B cell (primary cell): ENCODE measurements around the gene SOAT2. TPM values are rescaled to one million over a fixed set of nuclear protein-coding genes. Genes with fewer than 3 reads are reported as not detected.
"Not testable (repeated sequence)": the region's sequence is repeated elsewhere in the genome, so short reads cannot be mapped to it uniquely, and the experiment has no call there.

Source experiments
- ATAC-seq: fragments of 200-7000 bp; cut with Tn5 transposase; one replicate; pipeline ENCODE4 v1.10.0; 2021; ENCODE audit warnings: low read depth, mild to moderate bottlenecking, moderate number of reproducible peaks, moderate library complexity
- CTCF ChIA-PET: fragments of 350-600 bp; sonication (Branson Sonifier 250); formaldehyde crosslinking; loops from one replicate; lab custom pipeline; 2021; ENCODE audit warnings: antibody characterized with exemption, inconsistent platforms; lab: Charles Lee
- POLR2A ChIA-PET: fragments of 350-600 bp; sonication (Branson Sonifier 250); formaldehyde crosslinking; loops from one replicate; lab custom pipeline; 2021; ENCODE audit warnings: antibody characterized with exemption; lab: Charles Lee
- DNase-seq: peaks from one replicate; pipeline ENCODE4 v3.0.0; 2013
- H2AFZ ChIP-seq: 2 replicates; pipeline ENCODE4 v1.6.1; 2012; ENCODE audit warnings: mild to moderate bottlenecking, low read depth, low read length; ENCODE audit not compliant: insufficient read depth, poor library complexity, severe bottlenecking
- H3K27ac ChIP-seq, 2 donors: 1 replicate in 1 of 2; 2 replicates in 1 of 2; pipeline ENCODE4 v1.5.1; 2012 to 2013; ENCODE audit warnings: low read length in 2 of 2, mild to moderate bottlenecking in 2 of 2, moderate library complexity in 1 of 2
- H3K27me3 ChIP-seq, 4 experiments: fragments of 200-600 bp in 1 of 4; sonication (generic) in 1 of 4; replicated peaks in 1 of 4; 1 replicate in 2 of 4; 2 replicates in 2 of 4; pipeline versions ENCODE4 v1.6.1 to v1.7.0; 2013 to 2016; ENCODE audit warnings: low read length in 3 of 4, mild to moderate bottlenecking in 2 of 4, mixed read lengths in 1 of 4, moderate library complexity in 1 of 4; ENCODE audit not compliant: insufficient read depth in 4 of 4, control insufficient read depth in 3 of 4; ENCODE audit errors: control extremely low read depth in 1 of 4
- H3K36me3 ChIP-seq, 2 experiments: replicated peaks in 1 of 2; 1 replicate in 1 of 2; 2 replicates in 1 of 2; pipeline versions ENCODE4 v1.6.1 to v1.7.1; 2013; ENCODE audit warnings: low read length in 1 of 2; ENCODE audit not compliant: insufficient read depth in 2 of 2, control insufficient read depth in 1 of 2; ENCODE audit errors: control extremely low read depth in 1 of 2, extremely low read depth in 1 of 2
- H3K4me1 ChIP-seq, 2 donors: fragments of 200-600 bp in 1 of 2; sonication (generic) in 1 of 2; 1 replicate in 1 of 2; 2 replicates in 1 of 2; pipeline versions ENCODE4 v1.5.1 to v1.6.1; 2013 to 2017; ENCODE audit warnings: low read length in 2 of 2; ENCODE audit not compliant: control insufficient read depth in 2 of 2, insufficient read depth in 2 of 2
- H3K4me2 ChIP-seq: replicated peaks from 2 replicates; pipeline ENCODE3; 2012; ENCODE audit warnings: mild to moderate bottlenecking, low read depth, low read length; ENCODE audit not compliant: poor library complexity, severe bottlenecking
- H3K4me3 ChIP-seq, 5 experiments: fragments of 200-600 bp in 1 of 5; sonication (generic) in 1 of 5; 1 replicate in 3 of 5; 2 replicates in 2 of 5; pipeline versions ENCODE4 v1.5.1 to v1.7.0; 2011 to 2016; ENCODE audit warnings: low read length in 4 of 5, mild to moderate bottlenecking in 4 of 5, low read depth in 2 of 5, control low read depth in 1 of 5, moderate library complexity in 1 of 5; ENCODE audit not compliant: insufficient read depth in 1 of 5; ENCODE audit errors: control extremely low read depth in 1 of 5, extremely low read depth in 1 of 5
- H3K79me2 ChIP-seq: fragments of 200-600 bp; sonication (generic); one replicate; pipeline ENCODE4 v1.6.0; 2016; ENCODE audit warnings: low read length; ENCODE audit not compliant: control insufficient read depth, insufficient read depth
- H3K9ac ChIP-seq: fragments of 200-600 bp; sonication (generic); 2 replicates; pipeline ENCODE4 v1.6.1; 2017; ENCODE audit warnings: mild to moderate bottlenecking, low read length, moderate library complexity
- H3K9me3 ChIP-seq, 3 donors: one replicate each; pipeline versions ENCODE4 v1.6.1 to v1.7.1; 2013; ENCODE audit warnings: low read length in 2 of 3; ENCODE audit not compliant: control insufficient read depth in 2 of 3, insufficient read depth in 1 of 3; ENCODE audit errors: control extremely low read depth in 1 of 3
- H4K20me1 ChIP-seq: 2 replicates; pipeline ENCODE4 v1.6.0; 2012; ENCODE audit warnings: mild to moderate bottlenecking, low read length; ENCODE audit not compliant: insufficient read depth, control insufficient read depth, poor library complexity, severe bottlenecking
- H3K27ac Mint-ChIP-seq: one replicate; pipeline ENCODE4 v1.8.0; 2021; ENCODE audit warnings: mixed read lengths
- H3K27me3 Mint-ChIP-seq: one replicate; pipeline ENCODE4 v1.8.0; 2021; ENCODE audit warnings: mixed read lengths
- H3K4me1 Mint-ChIP-seq: one replicate; pipeline ENCODE4 v1.8.0; 2021; ENCODE audit warnings: mixed read lengths
- H3K4me3 Mint-ChIP-seq: one replicate; pipeline ENCODE4 v1.8.0; 2021; ENCODE audit warnings: mixed read lengths
- H3K9me3 Mint-ChIP-seq: one replicate; pipeline ENCODE4 v1.8.0; 2022; ENCODE audit warnings: mixed read lengths; ENCODE audit not compliant: insufficient read depth
- EZH2 ChIP-seq: IDR thresholded peaks from 2 replicates; pipeline ENCODE4 v1.6.1; 2012; ENCODE audit warnings: borderline replicate concordance, low read depth, mild to moderate bottlenecking, moderate library complexity, low read length; ENCODE audit not compliant: insufficient read depth, poor library complexity, severe bottlenecking
- WGBS: methylation state at CpG from one replicate; pipeline ENCODE4 v1.1.5; 2013; ENCODE audit warnings: missing lambda C conversion rate; ENCODE audit not compliant: insufficient coverage; 5-methylcytosine and 5-hydroxymethylcytosine counted together
- intact Hi-C: fragments of 100-400 bp; cut with micrococcal nuclease; formaldehyde crosslinking; loops from one replicate; pipeline ENCODE4 v1.10.0; 2022
- polyA plus RNA-seq: library from polyadenylated mRNA; depleted of rRNA; stranded (reverse); fragments of >200 nt; gene quantifications from 2 replicates; pipeline ENCODE4 v1.2.3, GENCODE V29; 2012
- total RNA-seq, 2 donors: library from RNA; stranded (reverse); fragments of 120-200 nt in 1 of 2; gene quantifications; 1 replicate in 1 of 2; 2 replicates in 1 of 2; pipeline versions ENCODE4 v1.2.3 to v1.2.4, GENCODE V29; 2013 to 2022
- TF ChIP-seq, protein P1 (sequence below): fragments of 200-600 bp; IDR thresholded peaks from one replicate; pipeline ENCODE4 v1.8.0; 2022; ENCODE audit warnings: antibody characterized with exemption, mild to moderate bottlenecking

SOAT2 gene
- total and polyA plus RNA-seq, 2 donors (not counting 1 experiment from before 2014, with no cell fraction given) = 0.31 TPM; not detected in 1

DNA sequence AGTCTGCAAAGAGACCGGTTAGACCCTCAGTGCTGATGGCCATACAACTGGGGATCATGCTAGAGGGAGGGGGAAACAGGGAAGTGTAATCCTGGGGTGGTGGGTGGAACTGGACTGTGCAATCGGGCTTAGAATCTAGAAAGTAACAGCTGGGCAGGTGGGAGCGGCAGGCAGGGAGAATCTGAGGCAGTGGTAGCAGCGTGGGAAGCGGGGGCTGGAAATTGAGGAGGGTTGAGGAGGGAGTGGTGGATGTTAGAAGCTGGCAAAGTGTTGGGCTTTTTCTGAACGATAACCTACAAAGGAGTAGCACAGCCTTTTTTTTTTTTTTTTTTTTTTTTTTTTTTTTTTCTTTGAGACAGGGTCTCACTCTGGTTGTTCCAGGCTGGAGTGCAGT lies 8.9 kb upstream of the SOAT2 start:
- peaks cover 27% of the 10 kb centered on the region for H3K4me1 Mint-ChIP-seq
- no peak for ATAC-seq
- H3K4me3 Mint-ChIP-seq = no peak overlapping the region

GRCh38 chr12:53094796-53095595 lies 8.3 kb upstream of the SOAT2 start:
- H3K79me2 ChIP-seq, H3K9me3 Mint-ChIP-seq, ATAC-seq, POLR2A ChIA-PET, H4K20me1 ChIP-seq, DNase-seq, H3K27ac ChIP-seq, H3K27ac Mint-ChIP-seq, H3K4me3 ChIP-seq, H3K4me2 ChIP-seq, H3K36me3 ChIP-seq, H3K9me3 ChIP-seq, H2AFZ ChIP-seq, H3K9ac ChIP-seq, H3K4me3 Mint-ChIP-seq: not testable (repeated sequence)
- intact Hi-C loops = loop anchor here (5.0 kb wide), 1 partner anchor 43 kb away; the partner anchor contains the start of gene TNS2
- H3K27me3 ChIP-seq = peaks cover 0 to 18% (median 8%) of the 10 kb centered on the region in 4 experiments
- no CpG with 5 or more reads among the region's 5 CpGs for WGBS
- H3K4me1 ChIP-seq = peaks cover 18 to 23% of the 10 kb centered on the region in 2 donors
- Mint-ChIP-seq H3K4me1 (peaks cover 28% of the 10 kb centered on the region), H3K27me3 (peaks cover 29% of the 10 kb centered on the region)
- CTCF ChIA-PET = interaction anchor here (0.7 to 13.1 kb wide), 3 partner anchors 8 to 1342 kb away, joined by 3 to 344 read pairs (median 4); partner anchors contain the start of gene SOAT2

More for the DNA sequence above, 8.9 kb upstream of the SOAT2 start:
- ChIA-PET POLR2A (no interaction called here), CTCF (interaction anchor here (1.1 to 13.1 kb wide), 2 partner anchors 8 to 27 kb away, joined by 4 to 344 read pairs; partner anchors contain the start of gene SOAT2)
- Histone ChIP-seq H3K36me3 (no peaks in the 10 kb centered on the region), H3K79me2 (no peaks in the 10 kb centered on the region), H4K20me1 (no peaks in the 10 kb centered on the region), H3K4me1 (peaks cover 18 to 23% of the 10 kb centered on the region in 2 donors), H3K4me3 (no peak overlapping the region), H3K27me3 (peaks cover 0 to 18% (median 8%) of the 10 kb centered on the region in 4 experiments), H3K9me3 (peaks cover 0 to 4% (median 0%) of the 10 kb centered on the region in 3 donors), H3K4me2 (no peak overlapping the region), H2AFZ (no peak overlapping the region), H3K9ac (no peak overlapping the region), H3K27ac (no peak overlapping the region)
- TF ChIP-seq, protein P1, sequence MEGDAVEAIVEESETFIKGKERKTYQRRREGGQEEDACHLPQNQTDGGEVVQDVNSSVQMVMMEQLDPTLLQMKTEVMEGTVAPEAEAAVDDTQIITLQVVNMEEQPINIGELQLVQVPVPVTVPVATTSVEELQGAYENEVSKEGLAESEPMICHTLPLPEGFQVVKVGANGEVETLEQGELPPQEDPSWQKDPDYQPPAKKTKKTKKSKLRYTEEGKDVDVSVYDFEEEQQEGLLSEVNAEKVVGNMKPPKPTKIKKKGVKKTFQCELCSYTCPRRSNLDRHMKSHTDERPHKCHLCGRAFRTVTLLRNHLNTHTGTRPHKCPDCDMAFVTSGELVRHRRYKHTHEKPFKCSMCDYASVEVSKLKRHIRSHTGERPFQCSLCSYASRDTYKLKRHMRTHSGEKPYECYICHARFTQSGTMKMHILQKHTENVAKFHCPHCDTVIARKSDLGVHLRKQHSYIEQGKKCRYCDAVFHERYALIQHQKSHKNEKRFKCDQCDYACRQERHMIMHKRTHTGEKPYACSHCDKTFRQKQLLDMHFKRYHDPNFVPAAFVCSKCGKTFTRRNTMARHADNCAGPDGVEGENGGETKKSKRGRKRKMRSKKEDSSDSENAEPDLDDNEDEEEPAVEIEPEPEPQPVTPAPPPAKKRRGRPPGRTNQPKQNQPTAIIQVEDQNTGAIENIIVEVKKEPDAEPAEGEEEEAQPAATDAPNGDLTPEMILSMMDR = no peak
- no peak for TF ChIP-seq EZH2
- no peak for DNase-seq
- peaks cover 29% of the 10 kb centered on the region for H3K27me3 Mint-ChIP-seq
- H3K9me3 Mint-ChIP-seq = no peaks in the 10 kb centered on the region
- intact Hi-C loops = no loop called here
- H3K27ac Mint-ChIP-seq = no peak overlapping the region
- 81% methylated on average over 5 of the region's 6 CpGs for WGBS

DNA sequence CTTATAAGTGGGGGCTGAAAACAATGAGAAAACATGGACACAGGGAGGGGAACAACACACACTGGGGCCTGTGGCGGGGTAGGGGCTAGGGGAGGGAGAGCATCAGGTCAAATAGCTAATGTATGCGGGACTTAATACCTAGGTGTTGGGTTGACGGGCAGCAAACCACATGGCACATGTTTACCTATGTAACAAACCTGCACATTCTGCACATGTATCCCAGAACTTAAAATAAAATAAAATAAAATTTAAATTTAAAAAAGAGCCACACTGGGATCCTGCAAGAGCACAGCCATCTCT lies 7.7 kb upstream of the SOAT2 start:
- POLR2A ChIA-PET, H3K4me3 Mint-ChIP-seq, H4K20me1 ChIP-seq: not testable (repeated sequence)

More for the DNA sequence above, 7.7 kb upstream of the SOAT2 start:
- ATAC-seq, H3K27ac ChIP-seq, H3K9ac ChIP-seq, H3K79me2 ChIP-seq, H3K9me3 Mint-ChIP-seq, H3K4me2 ChIP-seq, H3K27ac Mint-ChIP-seq, H3K9me3 ChIP-seq, H3K4me3 ChIP-seq, H3K36me3 ChIP-seq, H2AFZ ChIP-seq, DNase-seq: not testable (repeated sequence)
- CTCF ChIA-PET = interaction anchor here (0.7 to 13.1 kb wide), 2 partner anchors 28 to 1342 kb away, joined by 3 to 344 read pairs; no protein-coding TSS in a partner anchor
- intact Hi-C loops = loop anchor here (5.0 kb wide), 1 partner anchor 43 kb away; the partner anchor contains the start of gene TNS2
- WGBS = no CpG with 5 or more reads among the region's 3 CpGs
- Histone ChIP-seq H3K4me1 (peaks cover 18 to 23% of the 10 kb centered on the region in 2 donors), H3K27me3 (peaks cover 0 to 18% (median 8%) of the 10 kb centered on the region in 4 experiments)
- peaks cover 27% of the 10 kb centered on the region for H3K27me3 Mint-ChIP-seq
- peaks cover 28% of the 10 kb centered on the region for H3K4me1 Mint-ChIP-seq
